HG02885 (cell line): ENCODE data around the gene PDGFA.

Source experiments
- ATAC-seq: cut with Tn5 transposase; IDR thresholded peaks from one replicate; pipeline ENCODE4 v1.9.1; 2021; ENCODE audit warnings: mild to moderate bottlenecking; ENCODE audit not compliant: unreplicated experiment, poor library complexity

Gene PDGFA

DNA sequence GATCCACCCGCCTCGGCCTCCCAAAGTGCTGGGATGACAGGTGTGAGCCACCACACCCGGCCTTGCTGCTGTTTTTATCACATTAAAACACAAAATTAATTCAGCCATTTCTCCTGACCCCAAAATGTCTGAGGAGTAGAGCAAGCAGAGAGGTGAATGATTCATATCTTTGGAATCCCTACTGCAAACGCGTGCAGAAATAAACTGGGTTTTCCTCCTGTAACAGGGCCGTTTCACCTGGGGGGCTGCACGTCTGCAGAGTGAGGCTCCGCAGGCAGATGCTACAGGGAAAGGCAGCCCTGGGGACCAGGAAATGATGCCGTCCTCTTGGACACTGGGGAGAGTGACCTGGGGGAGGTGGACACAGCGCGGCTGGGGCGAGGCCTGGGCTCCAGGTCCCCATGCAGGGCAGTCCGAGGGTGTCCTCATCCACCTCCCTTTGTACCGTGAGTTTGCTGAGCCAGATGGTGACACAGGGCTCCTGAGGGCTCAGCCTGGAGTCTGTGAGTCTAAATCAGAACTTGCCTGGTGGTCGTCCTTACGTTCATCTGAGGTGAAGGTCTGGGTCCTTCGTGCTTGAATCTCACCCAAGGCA, 41.9 kb downstream of the PDGFA start:
- no peak for ATAC-seq

DNA sequence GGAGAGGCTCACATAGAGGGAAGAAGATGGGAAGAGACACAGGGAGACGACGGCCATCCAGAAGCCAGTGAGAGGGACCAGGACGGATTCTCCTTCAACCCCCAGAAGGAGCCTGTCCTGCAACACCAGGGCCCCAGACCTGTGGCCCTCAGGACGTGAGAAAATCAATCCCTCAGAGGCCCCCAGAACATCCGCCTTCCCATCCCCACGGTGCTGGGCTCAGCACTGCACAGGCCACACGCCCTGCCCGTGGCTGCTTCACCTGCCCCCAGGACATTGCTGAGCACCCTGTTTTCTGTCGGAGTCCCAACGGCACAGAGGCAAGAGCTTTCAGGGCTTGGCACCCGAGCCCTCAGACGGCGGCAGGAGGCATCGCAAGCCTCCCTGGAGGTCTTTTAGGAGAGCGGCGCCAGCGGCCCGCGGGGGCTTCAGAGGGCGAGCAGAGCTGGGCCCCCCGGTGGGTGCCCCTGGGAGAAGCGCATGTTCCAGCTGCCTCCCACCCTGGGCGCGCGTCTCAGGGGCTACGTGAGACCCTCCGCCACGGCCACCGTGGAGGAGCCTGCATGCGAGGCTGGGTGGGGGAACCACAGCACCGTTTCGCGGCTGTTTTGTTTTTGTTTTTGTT, 42.8 kb downstream of the PDGFA start:
- no peak for ATAC-seq

- no peak for ATAC-seq
Observed at GRCh38 chr7:475951-476441, 43.6 kb downstream of the PDGFA start.

- no peak for ATAC-seq
Observed at GRCh38 chr7:475425-475728, 44.3 kb downstream of the PDGFA start.

GRCh38 chr7:474605-475424, 44.8 kb downstream of the PDGFA start:
- ATAC-seq: no peak

DNA sequence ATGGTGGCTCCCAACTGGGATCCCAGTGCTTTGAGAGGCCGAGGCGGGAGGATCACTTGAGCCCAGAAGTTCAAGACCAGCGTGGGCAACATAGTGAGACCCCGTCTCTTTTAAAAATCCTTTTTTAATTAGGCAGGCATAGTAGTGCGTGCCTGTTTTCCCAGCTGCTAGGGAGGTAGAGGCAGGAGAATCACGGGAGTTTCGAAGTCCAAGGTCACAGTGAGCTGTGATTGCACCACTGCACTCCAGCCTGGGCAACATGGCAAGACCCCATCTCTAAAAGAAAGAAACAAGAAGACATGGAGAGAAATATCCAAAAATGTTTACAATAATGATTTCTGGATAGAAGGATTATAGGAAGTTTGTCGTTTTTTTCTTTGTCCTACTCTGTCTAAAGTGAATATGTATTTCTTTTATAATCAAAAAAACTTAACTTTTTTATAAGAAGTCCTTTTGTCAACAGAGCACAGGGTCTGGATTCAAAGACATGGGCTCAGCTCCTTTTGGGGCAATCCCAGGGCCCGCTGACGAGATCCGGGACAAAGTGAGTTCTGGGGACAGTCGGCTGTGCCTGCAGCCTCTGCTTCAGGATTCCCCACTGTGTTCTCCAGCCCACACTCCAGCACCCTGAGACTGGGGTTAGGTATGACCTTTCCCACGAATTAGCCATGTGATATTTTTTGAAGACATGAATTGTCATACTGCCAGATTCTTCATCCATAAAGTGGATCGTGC, 45.6 kb downstream of the PDGFA start:
- ATAC-seq: no peak

- no peak for ATAC-seq
Observed at GRCh38 chr7:473211-473734, 46.4 kb downstream of the PDGFA start.

GRCh38 chr7:472640-472957, 47.0 kb downstream of the PDGFA start:
- no peak for ATAC-seq

- no peak for ATAC-seq
Observed at GRCh38 chr7:471866-472639, 47.6 kb downstream of the PDGFA start.

GRCh38 chr7:471191-471865, 48.3 kb downstream of the PDGFA start:
- no peak for ATAC-seq

GRCh38 chr7:469563-469961, 50.1 kb downstream of the PDGFA start:
- no peak for ATAC-seq

DNA sequence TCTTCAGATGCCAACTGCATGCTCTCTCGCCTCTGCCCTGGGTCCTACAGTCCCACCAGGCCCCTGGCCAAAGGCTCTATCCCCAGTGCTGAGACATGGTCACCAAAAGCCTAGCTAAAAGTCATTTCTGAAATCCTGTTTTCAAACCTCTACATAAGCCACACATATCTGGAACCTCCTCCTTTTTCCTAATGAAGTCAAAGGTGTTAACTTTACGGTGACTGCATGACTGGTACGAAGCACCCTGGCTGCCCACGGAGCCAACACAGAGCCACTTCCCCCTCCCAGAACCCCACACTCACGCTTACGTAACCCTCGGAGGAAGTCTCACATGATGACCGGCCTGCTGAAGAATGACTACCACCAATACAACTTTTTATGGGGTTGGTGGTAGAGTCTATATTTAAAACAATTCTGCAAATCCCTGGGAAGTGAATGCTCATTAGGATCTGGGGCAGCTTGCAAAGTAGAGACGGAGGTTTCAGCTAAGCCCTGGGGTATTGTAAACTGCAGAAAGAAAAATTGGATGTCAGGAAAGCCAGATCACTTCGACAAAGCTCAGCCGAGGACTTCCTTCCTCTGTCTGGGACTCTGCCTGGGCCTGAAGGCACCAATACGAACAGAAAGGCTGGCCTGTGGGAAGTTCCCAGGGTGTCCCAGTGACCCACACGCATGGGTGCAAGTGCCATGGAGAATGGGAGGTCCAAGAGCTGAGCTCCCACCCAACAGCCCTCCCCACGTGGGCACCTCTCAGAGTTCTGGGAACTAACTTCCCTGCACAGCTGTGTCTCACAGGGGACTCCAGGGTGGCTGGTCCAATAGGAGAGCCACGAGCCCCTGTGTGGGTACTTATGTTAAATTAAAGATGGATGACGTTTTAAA, 50.7 kb downstream of the PDGFA start:
- ATAC-seq: no peak

GRCh38 chr7:467856-468545, 51.6 kb downstream of the PDGFA start:
- ATAC-seq: no peak

DNA sequence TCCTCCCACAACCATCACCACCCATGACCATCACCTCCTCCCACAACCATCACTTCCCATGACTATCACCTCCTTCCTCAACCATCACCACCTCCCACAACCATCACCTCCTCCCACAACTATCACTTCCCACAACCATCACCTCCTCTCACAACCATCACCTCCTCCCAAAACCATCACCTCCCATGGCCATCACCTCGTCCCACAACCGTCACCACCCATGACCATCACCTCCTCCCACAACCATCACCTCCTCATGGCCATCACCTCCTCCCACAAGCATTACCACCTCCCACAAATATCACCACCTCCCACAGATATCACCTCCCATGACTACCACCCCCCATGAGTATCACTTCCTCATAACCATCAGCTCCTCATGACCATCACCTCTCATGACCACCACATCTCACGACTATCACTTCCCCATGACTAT, 52.2 kb downstream of the PDGFA start:
- no peak for ATAC-seq

DNA sequence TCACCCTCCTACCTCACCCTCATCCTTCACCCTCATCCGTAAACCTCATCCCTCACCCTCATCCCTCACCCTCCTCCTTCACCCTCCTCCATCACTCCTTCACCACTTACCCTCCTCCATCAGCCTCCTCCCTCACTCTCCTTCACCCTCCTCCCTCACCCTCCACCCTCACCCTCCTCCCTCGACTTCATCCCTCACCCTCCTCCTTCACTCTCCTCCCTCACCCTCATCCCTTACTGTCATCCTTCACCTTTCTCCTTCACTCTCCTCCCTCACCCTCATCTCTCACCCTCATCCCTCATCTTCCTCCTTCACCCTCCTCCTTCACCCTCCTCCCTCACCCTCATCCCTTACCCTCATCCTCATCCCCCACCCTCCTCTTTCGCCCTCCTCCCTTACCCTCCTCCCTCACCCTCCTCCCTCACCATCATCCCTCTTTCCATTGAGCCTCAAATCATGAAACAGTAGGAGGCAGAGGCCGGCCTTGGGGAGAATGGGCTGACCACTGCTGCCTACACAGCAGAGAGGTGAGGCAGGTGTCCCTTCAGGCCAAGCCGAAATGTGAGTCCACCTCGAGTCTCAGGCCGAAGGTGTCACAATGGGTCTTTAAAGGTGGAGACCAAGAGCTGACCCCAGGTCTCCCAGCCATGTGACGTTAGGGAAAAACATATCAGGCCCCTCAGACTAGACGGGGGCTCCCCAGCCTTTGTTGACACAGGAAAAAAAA, 53.0 kb downstream of the PDGFA start:
- ATAC-seq: no peak

DNA sequence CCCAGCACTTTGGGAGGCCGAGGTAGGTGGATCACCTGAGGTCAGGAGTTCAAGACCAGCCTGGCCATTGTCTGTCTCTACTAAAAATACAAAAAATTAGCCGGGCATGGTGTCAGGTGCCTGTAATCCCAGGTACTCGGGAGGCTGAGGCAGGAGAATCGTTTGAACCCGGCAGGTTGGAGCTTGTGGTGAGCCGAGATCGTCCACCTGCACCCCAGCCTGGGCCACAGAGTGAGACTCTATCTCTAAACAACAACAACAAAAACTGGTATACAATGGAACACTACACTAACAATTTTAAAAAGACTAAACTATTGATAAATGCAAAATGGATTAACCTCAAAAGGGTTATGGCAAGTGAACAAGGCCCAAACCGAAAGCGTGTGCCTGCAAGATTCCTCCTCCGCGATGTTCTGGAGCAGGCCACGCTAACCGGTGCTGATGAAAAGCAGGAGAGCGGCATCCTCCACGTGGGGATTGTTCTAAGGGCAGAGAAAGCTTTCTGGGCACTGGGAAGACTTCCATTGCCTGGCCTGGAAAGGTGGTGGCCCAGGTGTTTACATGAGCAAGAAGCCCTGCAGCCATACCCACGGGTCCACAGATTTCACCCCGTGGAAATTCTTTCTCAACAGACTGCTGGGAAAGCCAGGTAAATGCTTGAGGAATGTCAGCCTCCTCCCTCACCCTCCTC, 53.8 kb downstream of the PDGFA start:
- ATAC-seq: no peak
